Fibroblast of the aortic adventitia (primary cell): Measurements from ENCODE around the gene CARD16. TPM values are rescaled to one million over a fixed set of nuclear protein-coding genes. Genes with fewer than 3 reads are reported as not detected.
"Not testable (repeated sequence)": the region's sequence is repeated elsewhere in the genome, so short reads cannot be mapped to it uniquely, and the experiment has no call there.

Source experiments
- DNase-seq: peaks from one replicate; pipeline ENCODE4 v3.0.0-alpha.2; 2010; ENCODE audit warnings: low read depth
- H3K4me3 ChIP-seq: 2 replicates; pipeline ENCODE4 v1.5.1; 2011; ENCODE audit warnings: low read depth, mild to moderate bottlenecking, control low read depth, low read length, moderate library complexity
- total RNA-seq: library from RNA; depleted of rRNA; stranded (reverse); fragments of >200 nt; gene quantifications from 2 replicates; pipeline ENCODE4 v1.2.3, GENCODE V29; 2012; ENCODE audit warnings: low replicate concordance
- TF ChIP-seq, protein P1 (sequence below): IDR thresholded peaks from 2 replicates; pipeline ENCODE4 v1.5.1; 2011; ENCODE audit warnings: mild to moderate bottlenecking, low read length, control low read depth, inconsistent platforms; ENCODE audit not compliant: insufficient read depth

The CARD16 gene
- total RNA-seq, 1 donor: 5.3 TPM

DNA sequence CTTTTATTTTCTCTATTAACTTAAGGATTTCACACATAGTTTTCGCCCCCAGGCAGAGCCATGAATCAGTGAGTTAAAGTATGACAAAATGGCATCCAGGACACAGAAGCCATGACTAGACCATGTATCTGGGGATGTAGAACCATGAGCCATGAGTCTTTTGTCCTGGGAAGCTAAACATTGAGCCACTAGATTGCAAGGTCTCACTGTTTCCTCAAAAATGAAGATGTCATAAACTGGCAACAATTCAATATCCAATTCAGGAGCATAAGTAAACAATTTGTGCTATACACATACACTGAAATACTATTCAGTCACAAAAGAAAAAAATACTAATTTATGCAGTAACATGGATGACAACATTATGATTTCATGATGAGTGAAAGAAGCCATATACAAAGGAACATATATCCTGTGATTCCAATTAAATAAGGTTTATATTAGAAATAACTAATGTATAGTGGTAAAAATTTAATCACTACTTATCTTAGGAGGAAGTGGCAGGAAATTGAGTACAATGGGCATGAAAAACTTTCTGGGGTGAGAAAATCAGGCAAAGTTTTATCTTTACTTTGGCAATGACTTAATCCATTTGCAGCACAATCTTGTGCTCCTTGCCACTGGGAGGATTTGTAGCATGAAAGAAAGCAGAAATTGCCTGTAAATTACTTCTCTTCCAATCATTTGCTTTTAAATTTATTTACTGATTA lies 28.5 kb upstream of the CARD16 start:
- no peak overlapping the region for H3K4me3 ChIP-seq
- TF ChIP-seq, protein P1, sequence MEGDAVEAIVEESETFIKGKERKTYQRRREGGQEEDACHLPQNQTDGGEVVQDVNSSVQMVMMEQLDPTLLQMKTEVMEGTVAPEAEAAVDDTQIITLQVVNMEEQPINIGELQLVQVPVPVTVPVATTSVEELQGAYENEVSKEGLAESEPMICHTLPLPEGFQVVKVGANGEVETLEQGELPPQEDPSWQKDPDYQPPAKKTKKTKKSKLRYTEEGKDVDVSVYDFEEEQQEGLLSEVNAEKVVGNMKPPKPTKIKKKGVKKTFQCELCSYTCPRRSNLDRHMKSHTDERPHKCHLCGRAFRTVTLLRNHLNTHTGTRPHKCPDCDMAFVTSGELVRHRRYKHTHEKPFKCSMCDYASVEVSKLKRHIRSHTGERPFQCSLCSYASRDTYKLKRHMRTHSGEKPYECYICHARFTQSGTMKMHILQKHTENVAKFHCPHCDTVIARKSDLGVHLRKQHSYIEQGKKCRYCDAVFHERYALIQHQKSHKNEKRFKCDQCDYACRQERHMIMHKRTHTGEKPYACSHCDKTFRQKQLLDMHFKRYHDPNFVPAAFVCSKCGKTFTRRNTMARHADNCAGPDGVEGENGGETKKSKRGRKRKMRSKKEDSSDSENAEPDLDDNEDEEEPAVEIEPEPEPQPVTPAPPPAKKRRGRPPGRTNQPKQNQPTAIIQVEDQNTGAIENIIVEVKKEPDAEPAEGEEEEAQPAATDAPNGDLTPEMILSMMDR: no peak
- DNase-seq: no peak

DNA sequence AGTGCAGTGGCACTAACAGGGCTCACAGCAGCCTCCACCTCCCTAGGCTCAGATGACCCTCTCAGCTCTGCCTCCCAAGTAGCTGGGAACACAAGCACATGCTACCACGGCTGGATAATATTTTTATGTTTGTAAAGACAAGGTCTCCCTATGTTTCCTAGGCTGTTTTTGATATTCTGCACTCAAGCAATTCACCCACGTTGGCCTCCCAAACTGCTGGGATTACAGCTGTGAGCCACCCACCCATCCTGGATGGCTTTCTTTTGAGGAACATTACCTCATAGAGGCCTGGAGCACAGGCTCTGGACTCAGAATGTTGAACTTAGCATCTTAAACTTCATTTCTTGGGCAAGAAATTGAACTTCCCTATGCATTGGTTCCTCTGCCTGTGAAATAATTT lies 26.9 kb upstream of the CARD16 start:
- H3K4me3 ChIP-seq, DNase-seq: not testable (repeated sequence)

DNA sequence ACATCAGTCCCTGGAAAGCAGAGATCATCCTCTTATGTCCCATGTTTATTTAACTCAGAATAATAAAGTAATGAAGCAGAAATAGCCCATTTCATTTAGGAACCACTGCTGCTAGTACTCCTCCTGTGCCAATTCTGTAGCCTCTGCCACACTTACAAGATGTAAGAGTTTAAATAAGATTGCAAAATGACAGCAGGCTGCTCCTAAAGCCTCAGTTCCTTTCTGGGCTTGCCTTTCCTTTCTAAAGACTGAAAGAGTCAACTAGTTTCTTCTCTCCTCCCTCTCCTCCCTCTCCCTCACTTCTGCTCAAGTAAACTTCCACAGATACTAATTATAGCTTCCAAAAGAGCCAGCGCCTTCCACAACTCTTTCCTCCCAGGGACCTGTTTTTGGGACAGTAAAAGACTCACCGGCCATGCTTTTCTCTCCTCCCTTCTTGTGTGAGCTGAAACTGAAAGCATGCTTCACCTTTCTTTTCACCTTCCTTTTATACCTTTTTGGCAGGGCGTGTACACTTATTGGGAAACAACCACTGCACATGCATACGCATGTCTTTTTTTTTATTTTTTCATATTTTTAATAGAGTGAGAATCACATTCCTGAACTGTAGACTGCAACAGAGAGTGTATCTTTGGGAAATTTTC lies 26.1 kb upstream of the CARD16 start:
- H3K4me3 ChIP-seq: no peak overlapping the region
- TF ChIP-seq, protein P1: no peak
- DNase-seq: no peak

DNA sequence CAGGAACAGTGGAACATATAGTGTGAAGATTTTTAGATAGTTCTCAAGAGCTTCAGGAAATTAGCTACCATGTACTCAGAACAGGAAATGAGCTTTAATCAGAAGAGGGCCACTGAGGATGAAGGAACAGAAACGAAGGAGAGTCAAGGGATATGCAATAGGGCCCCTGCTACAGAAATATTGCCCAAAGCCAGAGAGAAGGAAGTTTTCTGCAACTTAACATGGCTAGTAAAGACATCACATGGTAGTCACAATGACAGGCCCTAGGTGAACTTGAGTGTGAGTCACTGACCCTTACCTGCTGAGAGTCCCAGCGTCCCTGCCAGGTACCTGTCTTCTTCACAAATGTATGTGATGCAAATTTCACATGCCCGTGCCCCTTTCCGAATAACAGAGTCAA lies 25.2 kb upstream of the CARD16 start:
- H3K4me3 ChIP-seq: no peak overlapping the region
- no peak for DNase-seq
- TF ChIP-seq, protein P1: no peak

- H3K4me3 ChIP-seq, DNase-seq: not testable (repeated sequence)
Observed at GRCh38 chr11:105069749-105070148, 24.6 kb upstream of the CARD16 start.

- H3K4me3 ChIP-seq: not testable (repeated sequence)
Observed at GRCh38 chr11:105063245-105063941, 18.3 kb upstream of the CARD16 start.

GRCh38 chr11:105057432-105057831 lies 12.3 kb upstream of the CARD16 start:
- H3K4me3 ChIP-seq: no peak overlapping the region
- TF ChIP-seq, protein P1: no peak
- DNase-seq: no peak

More at GRCh38 chr11:105063245-105063941, 18.3 kb upstream of the CARD16 start:
- DNase-seq: not testable (repeated sequence)

DNA sequence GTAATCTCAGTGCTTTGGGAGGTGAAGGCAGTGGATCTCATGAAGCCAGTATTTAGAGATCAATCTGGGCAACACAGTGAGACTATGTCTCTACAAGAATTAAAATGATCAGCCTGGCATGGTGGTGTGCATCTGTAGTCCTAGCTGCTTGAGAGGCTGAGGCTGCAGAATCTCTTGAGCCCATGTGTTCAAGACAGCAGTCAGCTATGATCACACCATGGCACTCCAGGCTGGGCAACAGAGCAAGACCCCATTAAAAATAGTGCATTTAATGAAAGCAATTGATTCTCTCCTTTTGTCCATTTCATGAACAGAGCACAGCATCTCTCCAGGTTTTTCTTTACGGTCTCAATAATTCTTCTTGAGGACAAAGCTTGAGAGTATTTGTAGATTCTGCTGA lies 11.3 kb upstream of the CARD16 start:
- H3K4me3 ChIP-seq: no peak overlapping the region
- DNase-seq: no peak
- TF ChIP-seq, protein P1: no peak
